GM18951 (cell line): ENCODE results near the gene RAB24.
"Not testable (repeated sequence)": the region's sequence is repeated elsewhere in the genome, so short reads cannot be mapped to it uniquely, and the experiment has no call there.

Experiments used
- POLR2A ChIP-seq: IDR thresholded peaks from 4 replicates; pipeline ENCODE4 v1.6.1; 2011; ENCODE audit warnings: mild to moderate bottlenecking; ENCODE audit not compliant: insufficient read length, insufficient read depth; ENCODE audit errors: extremely low read depth
- in situ Hi-C: fragments of 300-500 bp; cut with MboI; formaldehyde crosslinking; loops from one replicate; pipeline ENCODE4 v1.12.0; 2022; ENCODE audit warnings: low sequenced_read_pairs, mixed read lengths, inconsistent platforms; ENCODE audit not compliant: unreplicated experiment

RAB24 gene

DNA sequence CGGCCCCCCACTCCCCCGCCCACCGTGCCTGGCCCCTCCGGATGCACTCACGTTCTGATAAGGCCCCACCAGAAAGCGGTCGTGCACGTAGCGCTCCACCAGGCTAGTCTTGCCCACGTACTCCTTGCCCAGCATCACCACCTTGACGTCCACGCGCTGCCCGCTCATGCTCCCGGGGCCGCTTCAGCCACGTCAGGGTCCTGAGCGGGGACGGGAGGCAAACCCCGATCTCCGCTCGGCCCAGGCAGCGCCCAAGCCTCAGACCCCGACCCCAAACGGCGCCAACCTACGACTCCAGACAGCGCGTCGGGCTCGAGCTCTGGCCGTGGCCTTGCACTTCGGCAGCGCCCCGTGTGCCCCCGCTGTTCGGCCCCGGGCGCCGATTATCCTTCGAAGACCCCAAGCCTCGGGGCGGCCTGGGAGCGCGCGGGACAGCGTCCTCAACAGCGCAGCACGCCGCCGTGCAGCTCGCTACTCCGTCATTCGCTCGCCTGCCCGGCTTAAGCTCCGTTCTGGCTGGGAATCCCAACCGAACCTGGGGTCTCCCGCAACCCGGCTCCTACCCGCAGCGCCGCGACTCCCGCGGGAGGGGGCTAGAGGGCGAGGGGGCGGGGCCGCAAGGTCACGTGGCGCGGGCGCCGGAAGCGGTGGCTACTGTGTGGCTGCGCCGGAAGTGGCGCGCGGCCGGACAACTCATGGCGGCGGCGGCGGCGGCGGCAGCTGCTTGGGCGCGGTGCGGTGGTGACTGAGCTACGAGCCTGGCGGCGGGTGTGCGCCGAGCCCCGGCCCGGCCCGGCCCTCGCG lies at the start of gene RAB24, which contains the start of gene PRELID1:
RAB24 (minus strand) TSS at position 599 of the 804 bp plus-strand sequence; CDS start at position 168, 431 bp downstream.
PRELID1 (plus strand) TSS at position 679 of the 804 bp plus-strand sequence. CDS start 187 bp downstream, outside the sequence.
- in situ Hi-C loops, result no loop called here
- TF ChIP-seq POLR2A, result peak; percentile 72

- TF ChIP-seq POLR2A, result no peak
- in situ Hi-C loops, result no loop called here
These were observed 49.6 kb upstream of the RAB24 start for GRCh38 chr5:177353093-177353492.

DNA sequence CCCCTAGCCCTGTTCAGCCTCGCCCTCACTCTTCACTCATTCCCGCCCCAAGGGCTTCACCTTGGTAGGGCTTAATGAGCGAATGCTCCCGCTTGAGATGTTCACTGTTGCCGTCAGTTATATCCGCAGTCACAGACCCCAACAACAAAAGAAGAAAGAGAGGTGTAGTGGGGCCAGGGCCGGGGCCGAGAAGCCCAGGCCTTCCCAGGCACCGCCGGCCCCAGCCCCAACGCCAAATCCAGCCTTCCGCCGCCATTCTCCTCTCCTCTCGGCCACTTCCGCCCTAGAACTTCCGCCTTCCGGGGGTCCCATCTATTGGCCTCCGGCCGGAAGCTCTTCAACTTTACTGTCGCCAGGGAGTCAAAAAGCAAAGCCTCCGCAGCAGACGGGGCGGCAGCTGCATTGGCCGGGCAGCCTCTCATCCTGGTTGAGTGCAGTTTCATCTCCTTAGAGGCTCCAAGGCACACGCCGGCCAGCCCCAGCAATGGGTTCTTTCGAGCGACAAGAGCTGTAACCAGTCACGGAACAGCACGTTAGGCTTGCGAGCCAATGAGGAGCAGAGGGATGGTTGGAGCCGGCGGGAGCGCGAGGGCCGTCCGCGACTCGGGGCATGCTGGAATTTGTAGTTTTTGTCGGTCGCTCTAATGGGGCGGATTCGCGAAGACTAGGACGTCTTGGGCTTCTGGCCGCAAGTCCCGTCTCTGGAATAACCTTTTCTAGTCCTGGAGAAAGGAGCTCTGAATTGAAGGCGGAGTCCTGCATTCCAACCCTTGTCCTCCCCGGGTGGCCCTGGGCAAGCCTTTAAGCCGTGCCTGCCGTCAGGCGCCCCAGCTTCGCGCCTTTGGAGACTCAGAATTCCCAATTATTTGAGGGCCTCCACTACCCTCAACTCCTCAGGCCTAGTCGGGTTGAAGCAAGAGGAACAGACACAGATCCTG lies 48.1 kb upstream of the RAB24 start, which contains the start of gene LMAN2:
LMAN2 (minus strand) TSS at position 277 of the 938 bp plus-strand sequence; CDS start at position 256, 21 bp downstream.
- in situ Hi-C loops, result no loop called here
- peak; percentile 84 for TF ChIP-seq POLR2A

DNA sequence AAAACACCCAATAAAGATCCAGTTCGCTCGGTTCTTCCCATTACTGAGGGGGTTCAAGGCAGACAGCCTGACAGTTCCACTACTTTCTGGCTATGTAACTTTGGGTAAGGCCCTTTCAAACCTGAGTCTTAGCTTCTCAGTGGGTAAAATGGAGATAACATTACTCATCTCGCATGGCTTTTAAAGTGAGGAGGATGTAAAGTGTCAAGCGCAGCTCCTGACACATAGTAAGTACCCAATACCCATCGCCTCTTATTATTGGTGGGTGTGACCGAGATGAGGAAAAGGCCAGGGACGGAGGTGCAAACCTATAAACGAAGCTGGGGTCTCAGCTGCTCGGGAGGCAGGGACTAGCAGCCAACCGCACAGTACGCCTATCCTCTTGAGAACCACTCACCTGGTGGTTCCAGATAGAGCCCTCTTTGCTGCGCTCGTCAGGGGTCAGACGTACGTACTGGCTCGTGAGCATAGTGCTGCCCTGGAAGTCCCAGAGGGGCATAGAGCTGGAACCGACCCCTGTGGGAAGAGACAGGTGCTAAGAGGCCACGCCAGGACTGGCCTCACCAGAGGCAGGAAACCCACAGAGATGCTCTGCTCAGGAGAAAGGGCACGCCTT lies 47.4 kb upstream of the RAB24 start:
- in situ Hi-C loops, result no loop called here
- no peak for TF ChIP-seq POLR2A

DNA sequence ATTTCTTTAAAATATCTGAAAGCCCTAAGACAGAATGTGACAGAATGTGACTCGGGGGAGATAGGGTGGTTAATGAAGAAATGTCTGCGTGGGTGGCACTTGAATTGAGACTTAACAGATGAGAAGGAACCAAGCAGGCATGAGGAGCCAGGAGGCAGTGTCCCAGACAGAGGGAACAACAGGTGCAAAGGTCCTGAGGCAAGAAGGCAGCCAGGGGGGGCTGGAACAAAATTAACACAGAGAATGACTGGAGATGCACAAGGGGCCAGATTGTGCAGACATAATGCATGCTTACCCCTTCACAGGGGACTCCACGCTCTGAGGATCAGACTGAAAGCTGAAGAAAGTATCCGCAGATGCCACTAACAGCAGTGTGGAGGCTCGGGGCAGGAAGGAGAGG lies 46.2 kb upstream of the RAB24 start:
- no peak for TF ChIP-seq POLR2A
- in situ Hi-C loops, result no loop called here

- no peak for TF ChIP-seq POLR2A
- in situ Hi-C loops, result no loop called here
These were observed 45.8 kb upstream of the RAB24 start for GRCh38 chr5:177349362-177349647.

- in situ Hi-C loops, result no loop called here
- TF ChIP-seq POLR2A, result no peak
These were observed 44.2 kb upstream of the RAB24 start for GRCh38 chr5:177347699-177348098.

DNA sequence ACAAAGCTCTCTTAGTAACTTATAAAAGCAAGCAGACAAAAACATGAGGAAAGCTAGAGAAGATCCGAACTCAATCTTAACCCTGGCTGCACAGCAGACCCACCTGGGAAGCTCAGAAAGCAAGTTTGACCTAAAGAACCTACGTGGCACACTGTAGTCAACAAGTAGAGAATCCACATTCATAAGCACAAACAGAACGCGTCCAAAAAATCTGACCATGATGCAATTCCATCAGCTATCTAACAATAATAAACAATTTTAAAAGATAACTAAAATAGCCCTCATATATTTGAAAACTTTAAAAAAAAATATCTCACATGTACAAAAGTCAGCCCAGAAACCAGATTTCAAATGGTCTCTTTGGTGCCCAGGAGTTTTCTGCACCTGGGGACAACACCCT lies 43.3 kb upstream of the RAB24 start:
- in situ Hi-C loops, result no loop called here
- no peak for TF ChIP-seq POLR2A

DNA sequence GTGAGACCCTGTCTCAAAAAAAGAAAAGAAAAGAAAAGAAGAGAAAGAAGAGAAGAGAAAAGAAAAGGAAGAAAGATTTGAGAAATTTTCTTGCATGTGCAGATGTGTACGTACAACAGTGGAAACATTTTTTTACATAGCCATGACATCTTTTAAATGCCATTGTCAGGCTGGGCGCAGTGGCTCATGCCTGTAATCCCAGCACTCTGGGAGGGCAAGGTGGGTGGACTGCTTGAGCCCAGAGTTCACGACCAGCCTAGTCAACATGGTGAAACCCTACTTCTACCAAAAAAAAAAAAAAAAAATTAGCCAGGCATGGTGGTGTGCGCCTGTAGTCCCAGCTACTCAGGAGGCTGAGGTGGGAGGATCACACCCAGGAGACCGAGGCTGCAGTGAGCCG lies 41.4 kb upstream of the RAB24 start:
- in situ Hi-C loops, result no loop called here
- no peak for TF ChIP-seq POLR2A

GRCh38 chr5:177343777-177344176 lies 40.3 kb upstream of the RAB24 start:
- no peak for TF ChIP-seq POLR2A
- in situ Hi-C loops, result no loop called here

GRCh38 chr5:177343000-177343399 lies 39.5 kb upstream of the RAB24 start:
- in situ Hi-C loops, result not testable (repeated sequence)

- in situ Hi-C loops, result no loop called here
- TF ChIP-seq POLR2A, result no peak
These were observed 35.7 kb upstream of the RAB24 start for GRCh38 chr5:177339107-177339638.

GRCh38 chr5:177338251-177339106 lies 35.0 kb upstream of the RAB24 start:
- in situ Hi-C loops, result no loop called here
- TF ChIP-seq POLR2A, result no peak
